Left cardiac atrium (tissue), 4 donors: ENCODE results near the gene IL6R. TPM values are rescaled to one million over a fixed set of nuclear protein-coding genes. Genes with fewer than 3 reads are reported as not detected.
"Not testable (repeated sequence)": the region's sequence is repeated elsewhere in the genome, so short reads cannot be mapped to it uniquely, and the experiment has no call there.

Source experiments
- ATAC-seq, 2 donors: fragments of 200-7000 bp; cut with Tn5 transposase; one replicate each; pipeline ENCODE4 v1.9.1; 2020; ENCODE audit warnings: mild to moderate bottlenecking in 2 of 2, moderate library complexity in 2 of 2
- DNase-seq: peaks from one replicate; pipeline ENCODE4 v3.0.0-alpha.2; 2020
- intact Hi-C, 2 donors: fragments of 100-400 bp; cut with DNase I; formaldehyde crosslinking; loops; one replicate each; pipeline versions ENCODE4 v1.14.1 to v1.15.1; 2022 to 2023
- long read RNA-seq: library from polyadenylated mRNA; unstranded; transcript quantifications from one replicate; pipeline ENCODE4 v2.0.0, GENCODE V29; 2021
- total RNA-seq, 2 donors: library from RNA; stranded (reverse); fragmentation: NEBNext Ultra II Directional; extraction: Animal tissue kit (Norgen Biotek cat#: 25700); gene quantifications; one replicate each; pipeline ENCODE4 v1.2.1, GENCODE V29; 2021
- donor health status: DM: no; HTN: yes; CAD: no.
- donor health status: DM: no; HTN: yes; CAD: no; lungs with severe emphysema.
- donor health status: DM: yes; HTN: yes; CAD: no.
- donor health status: Dilated cardiomyopathy.

IL6R gene
- total RNA-seq = 10 to 100 TPM; 11.2 to 11.4 TPM
- long read RNA-seq, partial matches to known transcripts = 0 of 3 reads
- long read RNA-seq, other reads (novel, unspliced or antisense) = 1 of 3 reads

DNA sequence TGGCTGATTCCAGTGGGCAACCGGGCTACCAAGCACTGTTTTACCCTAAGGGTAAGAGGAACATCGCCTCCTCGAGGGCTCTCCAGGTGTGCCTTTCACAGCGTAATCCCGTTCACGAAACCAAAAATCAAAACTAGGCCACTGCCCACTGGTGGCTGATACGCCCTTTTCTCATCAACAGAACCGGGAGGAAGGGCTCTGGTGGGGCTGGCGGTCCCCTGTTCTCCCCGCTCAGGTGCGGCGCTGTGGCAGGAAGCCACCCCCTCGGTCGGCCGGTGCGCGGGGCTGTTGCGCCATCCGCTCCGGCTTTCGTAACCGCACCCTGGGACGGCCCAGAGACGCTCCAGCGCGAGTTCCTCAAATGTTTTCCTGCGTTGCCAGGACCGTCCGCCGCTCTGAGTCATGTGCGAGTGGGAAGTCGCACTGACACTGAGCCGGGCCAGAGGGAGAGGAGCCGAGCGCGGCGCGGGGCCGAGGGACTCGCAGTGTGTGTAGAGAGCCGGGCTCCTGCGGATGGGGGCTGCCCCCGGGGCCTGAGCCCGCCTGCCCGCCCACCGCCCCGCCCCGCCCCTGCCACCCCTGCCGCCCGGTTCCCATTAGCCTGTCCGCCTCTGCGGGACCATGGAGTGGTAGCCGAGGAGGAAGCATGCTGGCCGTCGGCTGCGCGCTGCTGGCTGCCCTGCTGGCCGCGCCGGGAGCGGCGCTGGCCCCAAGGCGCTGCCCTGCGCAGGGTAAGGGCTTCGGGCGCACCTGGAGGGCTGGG, at the start of gene IL6R:
Gene IL6R, plus strand, starts transcription at position 360 of the 763 bp plus-strand sequence. Its CDS starts 287 bp downstream, at position 647.
- intact Hi-C loops = loop anchor here (10.0 kb wide), 2 partner anchors 50 kb away; no protein-coding TSS in a partner anchor
- DNase-seq (peak; percentile 96), ATAC-seq (peak; percentile 87 to 89)

DNA sequence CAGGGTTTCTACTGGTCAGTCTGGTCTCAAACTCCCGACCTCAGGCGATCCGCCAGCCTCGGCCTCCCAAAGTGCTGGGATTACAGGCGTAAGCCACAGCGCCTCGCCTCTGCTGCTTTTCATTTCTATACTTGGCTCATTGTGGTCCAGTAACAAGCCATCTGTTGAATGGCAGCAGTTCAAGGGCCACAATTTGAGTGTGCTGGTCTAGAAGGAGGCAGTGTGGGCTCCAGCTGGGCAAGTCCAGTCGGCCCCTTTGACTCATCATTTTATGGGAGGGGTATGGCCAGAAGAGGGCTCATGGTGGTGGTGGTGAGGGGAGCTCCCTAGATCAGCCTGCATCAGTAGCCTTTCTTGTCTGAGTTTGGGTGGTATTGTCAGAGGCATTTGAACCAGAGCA, 46.6 kb upstream of the IL6R start:
- no peak for DNase-seq
- intact Hi-C loops = loop anchor here in 1 of 2 donors (10.0 kb wide), 1 partner anchor 46 kb away; the partner anchor contains the start of gene IL6R

DNA sequence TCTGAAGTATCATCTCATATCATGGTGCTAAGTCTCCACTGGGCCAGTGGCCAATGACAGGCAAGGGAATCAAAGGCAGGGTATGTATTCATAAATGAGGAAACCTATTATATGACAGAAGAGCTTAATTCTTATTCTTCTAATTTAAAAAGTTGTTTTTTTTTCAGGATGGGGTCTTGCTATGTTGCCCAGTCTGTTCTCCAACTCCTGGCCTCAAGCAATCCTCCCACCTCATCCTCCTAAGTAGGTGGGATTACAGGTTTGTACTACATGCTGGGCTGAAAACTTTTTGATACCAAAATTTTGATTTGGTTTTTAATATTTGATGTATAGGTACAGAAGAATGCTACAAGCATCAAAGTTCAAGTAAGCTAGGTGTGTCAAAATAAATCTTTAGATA, 44.9 kb upstream of the IL6R start:
- ATAC-seq (no peak), DNase-seq (no peak)
- intact Hi-C loops = no loop called here

More for the DNA sequence above, 46.6 kb upstream of the IL6R start:
- ATAC-seq = no peak

DNA sequence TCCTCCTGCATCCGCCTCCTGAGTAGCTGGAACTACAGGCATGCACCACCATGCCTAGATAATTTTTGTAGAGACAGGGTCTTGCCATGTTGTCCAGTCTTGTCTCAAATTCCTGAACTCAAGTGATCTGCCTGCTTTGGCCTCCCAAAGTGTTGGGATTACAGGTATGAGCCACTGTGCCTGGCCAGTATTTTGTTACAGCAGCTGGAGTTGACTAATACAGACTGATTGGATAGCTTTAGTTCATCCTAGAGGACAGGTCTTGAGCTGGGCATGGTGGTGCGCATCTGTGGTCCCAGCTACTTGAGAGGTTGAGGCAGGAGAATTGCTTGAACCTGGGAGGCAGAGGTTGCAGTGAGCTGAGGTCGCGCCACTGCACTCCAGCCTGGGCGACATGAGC, 44.3 kb upstream of the IL6R start:
- ATAC-seq, DNase-seq, intact Hi-C loops: not testable (repeated sequence)

DNA sequence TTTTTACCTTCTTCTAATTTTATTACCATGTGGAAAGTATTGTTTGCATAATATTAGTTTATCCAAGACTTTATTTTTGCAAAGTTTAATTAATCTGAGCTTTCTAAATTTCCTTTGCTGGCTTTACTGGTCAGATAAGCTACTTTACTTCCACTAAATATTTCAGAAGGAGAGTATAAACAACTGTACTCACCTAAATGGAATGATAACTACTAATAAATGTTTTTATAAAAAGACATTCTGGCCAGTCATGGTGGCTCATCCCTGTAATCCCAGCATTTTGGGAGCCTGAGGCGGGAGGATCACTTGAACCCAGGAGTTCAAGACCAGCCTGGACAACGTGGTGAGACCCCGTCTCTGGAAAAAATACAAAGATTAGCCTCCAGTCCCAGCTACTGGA, 43.8 kb upstream of the IL6R start:
- intact Hi-C loops = no loop called here
- no peak for DNase-seq

DNA sequence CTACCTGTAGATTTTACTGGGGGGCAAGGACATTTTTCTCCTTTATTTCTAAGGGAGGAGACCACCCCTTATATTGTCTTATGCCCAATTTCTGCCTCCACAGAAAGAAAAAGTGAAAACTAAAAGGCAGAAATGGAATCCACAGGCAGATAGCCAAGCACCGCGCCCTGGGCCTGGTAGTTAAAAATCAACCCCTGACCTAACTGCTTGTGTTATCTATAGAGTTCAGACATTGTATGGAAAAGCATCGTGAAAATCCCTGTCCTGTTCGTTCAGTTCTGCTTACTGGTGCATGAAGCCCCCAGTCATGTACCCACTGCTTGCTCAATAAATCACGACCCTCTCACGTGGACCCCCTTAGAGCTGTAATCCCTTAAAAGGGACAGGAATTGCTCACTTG, 33.7 kb upstream of the IL6R start:
- intact Hi-C loops = no loop called here
- no peak for ATAC-seq
- DNase-seq = no peak

More for the DNA sequence above, 43.8 kb upstream of the IL6R start:
- ATAC-seq = no peak

DNA sequence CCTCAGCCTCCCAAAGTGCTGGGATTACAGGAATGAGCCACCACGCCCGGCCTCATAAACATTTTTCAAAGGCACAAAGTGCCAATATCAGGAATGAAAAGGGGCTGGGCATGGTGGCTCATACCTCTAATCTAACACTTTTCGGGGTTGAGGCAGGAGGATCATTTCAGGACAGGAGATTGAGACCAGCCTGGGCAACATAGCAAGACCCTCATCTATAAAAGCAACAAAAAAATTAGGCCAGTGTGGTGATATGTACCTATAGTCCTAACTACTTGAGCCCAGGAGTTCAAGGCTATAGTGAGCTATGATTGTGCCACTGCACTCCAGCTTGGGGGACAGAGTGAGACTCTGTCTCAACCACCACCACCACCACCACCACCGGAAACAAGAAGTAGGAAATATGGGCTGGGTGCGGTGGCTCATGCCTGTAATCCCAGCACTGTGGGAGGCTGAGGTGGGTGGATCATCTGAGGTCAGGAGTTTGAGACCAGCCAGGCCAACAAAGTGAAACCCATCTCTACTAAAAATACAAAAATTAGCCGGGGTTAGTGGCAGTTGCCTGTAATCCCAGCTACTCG, 31.3 kb upstream of the IL6R start:
- DNase-seq, ATAC-seq, intact Hi-C loops: not testable (repeated sequence)

DNA sequence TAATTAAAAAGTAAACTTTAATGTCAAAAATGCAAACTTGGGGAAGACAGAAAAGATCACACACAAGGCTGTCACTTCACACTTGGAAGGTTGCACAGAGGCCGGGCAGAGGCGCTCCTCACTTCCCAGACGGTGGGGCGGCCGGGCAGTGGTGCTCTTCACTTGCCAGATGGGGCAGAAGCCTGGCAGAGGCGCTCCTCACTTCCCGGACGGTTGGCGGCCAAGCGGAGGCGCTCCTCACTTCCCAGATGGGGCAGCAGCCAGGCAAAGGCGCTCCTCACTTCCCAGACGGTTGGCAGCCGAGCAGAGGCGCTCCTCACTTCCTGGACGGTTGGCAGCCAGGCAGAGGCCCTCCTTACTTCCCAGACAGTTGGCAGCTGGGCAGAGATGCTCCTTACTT, 25.8 kb upstream of the IL6R start:
- no peak for ATAC-seq
- intact Hi-C loops = no loop called here
- DNase-seq = no peak

DNA sequence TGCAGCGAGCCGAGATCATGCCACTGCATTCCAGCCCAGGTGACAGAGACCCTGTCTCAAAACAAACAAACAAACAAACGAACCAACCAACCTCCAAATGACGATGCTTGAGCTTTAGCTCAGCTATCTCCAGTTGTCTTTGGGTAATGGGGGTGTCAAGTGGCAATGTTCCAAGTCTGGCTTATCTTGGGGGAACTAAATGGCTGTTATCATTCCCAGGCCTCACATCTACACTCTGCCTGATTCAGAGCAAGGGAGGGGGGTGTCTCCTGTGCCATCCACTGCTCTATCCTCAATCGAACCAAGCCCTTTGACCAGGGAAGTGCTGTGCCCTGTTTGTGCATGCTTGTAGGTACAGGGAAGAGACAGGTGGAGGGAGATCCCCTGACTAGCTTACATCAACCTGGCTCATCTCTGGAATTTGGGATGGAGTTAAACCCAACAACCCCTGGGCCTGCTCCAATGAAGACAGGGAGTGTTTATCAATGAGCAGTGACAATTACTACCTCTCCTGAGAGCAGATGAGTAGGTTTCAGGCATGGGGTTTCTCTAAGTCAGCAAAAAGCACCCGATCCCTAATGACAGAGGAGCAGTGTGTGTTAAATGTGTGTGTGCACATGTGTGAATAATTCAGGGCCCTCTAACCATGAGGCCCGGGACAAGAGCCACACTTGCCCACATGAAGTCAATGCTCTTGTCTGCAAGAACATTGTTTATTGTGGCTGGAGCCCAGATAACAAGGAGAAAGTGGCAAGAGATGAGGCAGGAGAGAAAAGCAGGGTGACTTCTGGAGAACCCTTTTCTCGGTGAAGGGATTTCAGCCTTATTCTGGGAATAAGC, 20.3 kb upstream of the IL6R start:
- ATAC-seq (no peak), DNase-seq (no peak)
- intact Hi-C loops = no loop called here

DNA sequence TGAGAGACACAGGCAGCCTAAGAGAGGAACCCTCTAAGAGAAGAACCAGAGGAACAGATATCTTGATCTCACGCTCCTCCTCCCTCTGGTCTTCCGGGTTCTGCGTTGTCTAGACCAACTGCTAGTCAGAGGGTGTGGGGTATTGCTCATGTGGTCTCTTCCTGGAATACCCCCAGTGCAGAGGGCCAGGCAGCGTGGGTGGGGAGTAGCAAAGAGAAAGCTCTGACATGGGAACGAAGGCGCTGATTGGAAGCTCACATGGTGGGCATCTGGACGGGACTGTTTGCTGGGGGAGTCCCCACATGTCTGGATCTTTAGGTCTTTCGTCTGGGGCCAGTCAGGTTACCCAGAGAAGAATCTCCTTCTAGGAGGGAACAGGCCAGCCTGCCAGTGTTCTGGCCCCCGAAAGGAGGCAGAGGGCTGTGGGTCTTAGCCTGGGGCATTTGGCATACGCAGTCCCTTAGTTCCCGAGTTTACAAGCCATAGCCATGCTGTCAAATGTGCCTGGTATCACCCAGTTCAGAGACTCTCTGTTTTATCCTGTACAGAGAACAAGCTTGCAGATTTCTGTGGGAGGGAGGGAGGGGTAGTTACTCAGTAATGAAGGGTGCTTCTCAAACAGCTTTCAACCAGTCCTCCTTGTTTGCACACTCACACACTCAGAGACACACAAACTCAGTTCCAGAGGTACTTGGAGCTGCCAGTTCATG, 18.3 kb upstream of the IL6R start:
- intact Hi-C loops = no loop called here
- peak; percentile 23 to 42 for ATAC-seq
- DNase-seq = no peak

DNA sequence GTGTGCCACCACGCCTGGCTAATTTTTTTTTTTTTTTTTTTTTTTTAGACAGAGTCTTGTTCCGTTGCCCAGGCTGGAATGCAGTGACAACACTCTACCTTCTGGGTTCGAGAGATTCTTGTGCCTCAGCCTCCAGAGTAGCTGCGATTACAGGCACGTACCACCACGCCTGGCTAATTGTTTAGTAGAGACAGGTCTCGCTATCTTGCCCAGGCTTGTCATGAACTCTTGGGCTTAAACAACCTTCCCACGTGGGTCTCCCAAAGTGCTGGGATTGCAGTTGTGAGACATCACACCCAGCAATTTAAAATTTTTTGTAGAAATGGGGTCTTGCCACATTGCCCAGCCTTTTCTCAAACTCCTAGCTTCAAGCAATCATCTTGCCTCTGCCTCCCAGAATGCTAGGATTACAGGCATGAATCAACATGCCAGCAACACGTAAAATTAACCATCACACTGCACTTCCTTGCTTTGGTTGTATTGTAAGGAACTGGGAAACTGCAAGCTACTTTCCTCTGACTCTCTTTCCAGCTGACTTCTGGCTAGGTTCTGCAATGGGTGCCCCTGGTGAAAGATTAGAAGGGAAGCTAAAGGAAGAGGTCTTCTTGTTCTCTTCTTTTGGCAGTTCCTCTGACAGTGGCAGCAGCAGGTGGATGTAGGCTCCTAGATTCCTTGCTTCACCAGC, 13.9 kb upstream of the IL6R start:
- no peak for DNase-seq
- no peak for ATAC-seq
- intact Hi-C loops = no loop called here

DNA sequence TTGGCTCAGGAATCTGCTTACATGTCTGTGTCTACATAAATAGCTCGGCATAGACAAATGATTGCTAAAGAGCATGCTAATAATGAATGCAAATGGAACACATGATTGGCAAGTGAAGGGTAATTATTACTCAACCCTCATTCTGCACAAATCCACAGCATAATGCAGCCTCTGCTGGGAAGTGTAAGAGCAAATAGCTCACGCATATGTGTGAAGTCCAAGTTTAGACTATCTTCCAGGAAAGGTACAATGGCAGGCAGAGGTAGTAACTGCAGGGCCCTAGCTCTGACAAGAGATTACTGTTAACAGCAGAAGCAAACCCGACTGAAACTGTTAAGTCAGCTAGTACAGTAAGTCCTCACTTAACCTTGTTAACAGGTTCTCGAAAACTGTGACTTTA, 7.0 kb upstream of the IL6R start:
- intact Hi-C loops = no loop called here
- ATAC-seq = no peak
- no peak for DNase-seq

DNA sequence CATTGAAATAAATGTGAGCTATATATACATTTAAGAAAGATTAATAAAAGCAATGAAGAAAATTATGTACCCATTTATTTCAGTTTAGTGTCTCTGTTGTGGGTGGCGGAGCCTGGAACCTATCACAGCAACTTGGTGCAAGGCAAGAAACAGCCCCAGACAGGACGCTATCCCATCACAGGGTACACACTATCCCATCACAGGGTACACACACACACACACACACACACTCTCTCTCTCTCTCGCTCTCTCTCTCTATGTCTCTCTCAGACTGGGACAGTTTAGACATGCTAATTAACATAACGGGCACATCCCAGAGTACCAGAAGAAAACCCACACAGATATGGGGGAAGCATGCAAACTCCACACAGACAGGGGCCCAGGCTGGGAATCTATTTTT, 6.5 kb upstream of the IL6R start:
- no peak for ATAC-seq
- no peak for DNase-seq
- intact Hi-C loops = no loop called here

DNA sequence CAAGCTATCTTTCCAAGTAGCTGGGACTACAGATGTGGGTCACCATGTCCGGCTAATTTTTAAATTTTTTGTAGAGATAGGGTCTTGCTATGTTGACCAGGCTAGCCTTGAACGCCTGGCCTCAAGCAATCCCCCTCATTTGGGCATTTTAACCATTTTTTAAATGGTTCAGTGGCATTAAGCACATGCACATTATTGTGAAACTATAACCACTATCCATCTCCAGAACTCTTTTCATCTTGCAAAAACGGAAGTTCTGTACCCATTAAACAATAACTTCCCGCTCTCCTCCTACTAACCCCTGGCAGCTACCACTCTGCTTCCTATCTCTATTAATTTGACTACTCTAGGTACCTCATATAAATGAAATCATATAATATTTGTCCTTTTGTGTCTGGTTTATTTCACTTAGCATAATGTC, 4.8 kb upstream of the IL6R start:
- intact Hi-C loops = loop anchor here (10.0 kb wide), 2 partner anchors 46 to 54 kb away; no protein-coding TSS in a partner anchor
- no peak for DNase-seq
- ATAC-seq = no peak

DNA sequence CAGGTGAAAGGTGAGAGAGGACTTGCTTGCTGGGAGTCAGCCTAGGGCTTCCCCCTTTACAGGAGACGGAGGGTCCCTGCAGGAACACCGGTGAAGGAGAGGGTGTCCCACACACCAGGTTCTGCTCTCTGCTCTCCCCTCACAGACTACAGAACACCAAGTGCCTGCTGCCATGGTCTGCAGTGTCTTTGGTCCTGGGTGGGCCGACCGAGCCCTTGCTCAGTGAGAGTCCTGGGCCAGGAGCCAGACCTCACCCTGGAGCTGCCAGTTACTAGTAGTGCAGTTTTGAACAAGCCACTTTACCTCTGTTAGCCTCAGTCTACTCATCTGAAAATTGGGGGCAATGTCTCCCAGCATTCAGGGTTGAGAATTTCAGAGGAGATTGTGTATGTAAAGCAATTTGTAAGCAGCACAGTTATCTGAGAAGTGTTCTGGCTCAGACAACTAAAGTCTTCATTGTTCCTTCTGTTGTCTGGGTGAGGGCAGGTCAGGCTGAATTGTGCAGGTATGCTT, 2.7 kb upstream of the IL6R start:
- ATAC-seq (no peak), DNase-seq (no peak)
- intact Hi-C loops = loop anchor here (10.0 kb wide), 2 partner anchors 48 to 52 kb away; no protein-coding TSS in a partner anchor

DNA sequence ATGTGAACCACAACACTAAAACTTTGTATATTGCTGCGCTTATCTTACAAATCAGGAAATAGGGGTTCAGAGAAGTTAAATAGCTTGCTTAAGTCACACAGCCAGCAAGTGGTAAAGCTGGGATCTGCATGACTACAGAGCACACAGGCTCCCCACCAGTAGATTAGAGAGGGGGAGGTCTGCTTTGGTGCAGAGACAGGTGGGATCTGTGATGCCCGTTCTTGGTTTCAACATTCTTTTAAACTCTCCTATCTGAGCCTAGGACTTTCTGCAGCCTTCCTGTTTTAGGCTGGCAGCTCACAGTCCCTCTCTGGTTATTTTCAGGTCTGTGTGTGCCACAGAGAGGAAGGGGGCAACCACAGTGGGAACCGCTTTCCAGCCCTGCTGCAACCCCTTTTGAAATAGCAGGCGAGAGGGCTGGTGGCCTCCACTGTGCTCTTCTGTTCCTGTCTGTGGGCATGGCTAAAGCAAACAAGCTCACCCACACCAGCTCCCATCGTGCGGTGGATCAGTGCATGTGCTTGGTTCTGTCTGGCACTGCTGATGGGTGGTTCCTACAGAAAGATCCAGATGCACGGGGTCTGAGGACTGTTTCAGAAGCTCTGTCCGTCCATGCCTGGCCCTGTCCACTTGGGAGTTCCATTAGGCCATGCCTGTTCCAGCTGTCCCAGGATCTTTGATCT, 1.7 kb upstream of the IL6R start:
- DNase-seq = no peak
- intact Hi-C loops = loop anchor here (10.0 kb wide), 2 partner anchors 49 to 51 kb away; no protein-coding TSS in a partner anchor
- ATAC-seq = no peak

DNA sequence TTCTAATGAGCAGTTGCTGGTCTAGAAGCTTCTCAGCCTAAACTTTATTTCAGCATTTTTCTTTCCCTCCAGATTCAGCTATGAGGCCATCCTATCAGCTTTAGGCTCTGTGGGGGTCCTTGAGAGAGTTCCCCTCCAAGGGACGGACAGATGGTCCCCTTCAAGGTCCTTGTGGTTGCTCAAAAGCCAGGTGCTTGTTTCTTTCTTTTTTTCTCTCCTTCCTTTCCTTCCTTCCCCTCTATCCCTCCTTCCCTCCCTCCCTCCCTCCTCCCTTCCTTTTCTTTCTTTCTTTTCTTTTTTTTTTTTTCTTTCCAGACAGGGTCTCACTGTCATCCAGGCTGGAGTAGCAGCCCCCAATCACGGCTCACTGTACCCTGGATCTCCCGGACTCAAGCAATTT, 1.2 kb upstream of the IL6R start:
- DNase-seq = no peak
- intact Hi-C loops = loop anchor here (10.0 kb wide), 2 partner anchors 49 to 51 kb away; no protein-coding TSS in a partner anchor
- no peak for ATAC-seq
